OCI-LY7 (cell line): ENCODE results near the gene DLG5.

ENCODE experiments used
- CTCF ChIP-seq: fragments of 200-600 bp; sonication (generic); conservative IDR thresholded peaks from 2 replicates; pipeline ENCODE4 v1.5.1; 2014; ENCODE audit warnings: mild to moderate bottlenecking, antibody characterized with exemption, low read length, moderate library complexity, mixed read lengths
- EZH2phosphoT487 ChIP-seq: fragments of 200-600 bp; sonication (generic); IDR thresholded peaks from 2 replicates; pipeline ENCODE4 v1.6.1; 2018; ENCODE audit warnings: low read depth, borderline replicate concordance, mild to moderate bottlenecking, mixed run types, antibody characterized with exemption, low read length, moderate library complexity, mixed read lengths

- TF ChIP-seq CTCF (no peak), EZH2phosphoT487 (no peak)
These were observed 119.9 kb downstream of the DLG5 start for GRCh38 chr10:77806511-77807157.
